Breast epithelium (tissue), 3 donors: ENCODE measurements around the gene PIGV.

Experiments
- POLR2A ChIP-seq: fragments of 450-650 bp; IDR thresholded peaks from one replicate; pipeline ENCODE4 v1.6.1; 2016; ENCODE audit warnings: antibody characterized with exemption, mild to moderate bottlenecking, moderate library complexity
- TF ChIP-seq, protein P1 (sequence below), 3 donors: fragments of 450-650 bp; IDR thresholded peaks; one replicate each; pipeline ENCODE4 v1.5.1; 2016 to 2017; ENCODE audit warnings: antibody characterized with exemption in 3 of 3, mild to moderate bottlenecking in 3 of 3, moderate library complexity in 3 of 3

DNA sequence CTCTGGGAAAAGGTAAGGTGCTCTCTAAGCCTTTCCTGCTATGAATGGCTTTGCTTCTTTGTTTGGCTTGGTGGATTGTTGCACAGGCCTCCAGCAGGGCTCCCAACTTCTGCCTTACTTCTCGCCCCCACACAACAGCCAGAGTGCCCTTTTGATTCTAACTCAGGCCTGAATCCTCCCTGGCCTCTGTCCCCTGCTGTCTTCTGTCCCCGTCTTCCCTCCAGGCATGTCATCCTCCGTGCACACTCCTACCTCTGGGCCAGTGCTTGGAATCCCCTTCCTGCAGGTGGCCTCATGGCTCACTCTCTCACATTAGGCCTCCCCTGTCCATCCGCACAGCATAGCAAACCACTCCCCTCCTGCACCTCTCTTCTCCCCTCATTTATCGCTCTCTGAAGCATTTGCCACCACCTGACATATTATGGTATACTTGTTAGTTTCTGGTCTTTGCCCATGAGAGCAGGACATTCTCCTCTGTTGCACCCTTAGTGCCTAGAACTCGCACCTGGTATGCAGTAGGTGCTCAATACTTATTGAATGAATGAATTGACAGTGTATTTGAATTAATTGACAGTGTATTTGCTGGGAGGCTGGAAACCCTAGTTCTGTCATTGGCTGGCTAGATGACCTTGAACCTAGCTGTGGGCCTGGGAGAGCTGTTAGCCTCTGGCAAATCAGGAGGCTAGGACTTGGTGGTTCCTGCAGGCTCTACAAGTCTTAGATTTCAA lies 41.6 kb downstream of the PIGV start:
- TF ChIP-seq, protein P1, sequence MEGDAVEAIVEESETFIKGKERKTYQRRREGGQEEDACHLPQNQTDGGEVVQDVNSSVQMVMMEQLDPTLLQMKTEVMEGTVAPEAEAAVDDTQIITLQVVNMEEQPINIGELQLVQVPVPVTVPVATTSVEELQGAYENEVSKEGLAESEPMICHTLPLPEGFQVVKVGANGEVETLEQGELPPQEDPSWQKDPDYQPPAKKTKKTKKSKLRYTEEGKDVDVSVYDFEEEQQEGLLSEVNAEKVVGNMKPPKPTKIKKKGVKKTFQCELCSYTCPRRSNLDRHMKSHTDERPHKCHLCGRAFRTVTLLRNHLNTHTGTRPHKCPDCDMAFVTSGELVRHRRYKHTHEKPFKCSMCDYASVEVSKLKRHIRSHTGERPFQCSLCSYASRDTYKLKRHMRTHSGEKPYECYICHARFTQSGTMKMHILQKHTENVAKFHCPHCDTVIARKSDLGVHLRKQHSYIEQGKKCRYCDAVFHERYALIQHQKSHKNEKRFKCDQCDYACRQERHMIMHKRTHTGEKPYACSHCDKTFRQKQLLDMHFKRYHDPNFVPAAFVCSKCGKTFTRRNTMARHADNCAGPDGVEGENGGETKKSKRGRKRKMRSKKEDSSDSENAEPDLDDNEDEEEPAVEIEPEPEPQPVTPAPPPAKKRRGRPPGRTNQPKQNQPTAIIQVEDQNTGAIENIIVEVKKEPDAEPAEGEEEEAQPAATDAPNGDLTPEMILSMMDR (IDR thresholded peaks at IDR 0.05), result no peak
- no peak for TF ChIP-seq POLR2A
